Activated B cell treated with CpG ODN at 0.5 μM for 24 hours (primary cell): ENCODE results near the gene LRWD1. TPM values are rescaled to one million over a fixed set of nuclear protein-coding genes. Genes with fewer than 3 reads are reported as not detected.
"Not testable (repeated sequence)": the region's sequence is repeated elsewhere in the genome, so short reads cannot be mapped to it uniquely, and the experiment has no call there.

ENCODE experiments used
- ATAC-seq: fragments of 200-7000 bp; cut with Tn5 transposase; one replicate; pipeline ENCODE4 v1.10.0; 2021; ENCODE audit warnings: low read depth, mild to moderate bottlenecking, moderate library complexity
- CTCF ChIA-PET: fragments of 350-600 bp; sonication (Branson Sonifier 250); formaldehyde crosslinking; loops from one replicate; lab custom pipeline; 2021; ENCODE audit warnings: antibody characterized with exemption; lab: Charles Lee
- POLR2A ChIA-PET: fragments of 350-600 bp; sonication (Branson Sonifier 250); formaldehyde crosslinking; loops from one replicate; lab custom pipeline; 2021; ENCODE audit warnings: antibody characterized with exemption; lab: Charles Lee
- DNase-seq: peaks from one replicate; pipeline ENCODE4 v3.0.0; 2022
- H3K27ac Mint-ChIP-seq: one replicate; pipeline ENCODE4 v1.8.0; 2020; ENCODE audit warnings: mixed read lengths
- H3K27me3 Mint-ChIP-seq: one replicate; pipeline ENCODE4 v1.8.0; 2021; ENCODE audit warnings: mixed read lengths
- H3K36me3 Mint-ChIP-seq: one replicate; pipeline ENCODE4 v1.8.0; 2021; ENCODE audit warnings: low read depth, mixed read lengths
- H3K4me1 Mint-ChIP-seq: one replicate; pipeline ENCODE4 v1.8.0; 2021; ENCODE audit warnings: mixed read lengths
- H3K4me3 Mint-ChIP-seq: one replicate; pipeline ENCODE4 v1.8.0; 2020; ENCODE audit warnings: mild to moderate bottlenecking, mixed read lengths
- H3K9me3 Mint-ChIP-seq: one replicate; pipeline ENCODE4 v1.8.0; 2020; ENCODE audit warnings: mixed read lengths
- CTCF ChIP-seq: fragments of 200-600 bp; IDR thresholded peaks from one replicate; pipeline ENCODE4 v1.8.0; 2022; ENCODE audit warnings: antibody characterized with exemption, mild to moderate bottlenecking
- intact Hi-C: fragments of 100-400 bp; cut with micrococcal nuclease; formaldehyde crosslinking; loops from one replicate; pipeline ENCODE4 v1.15.1; 2024
- total RNA-seq: library from RNA; stranded (reverse); gene quantifications from 2 replicates; pipeline ENCODE4 v1.2.3, GENCODE V29; 2022

The LRWD1 gene
- total RNA-seq, 1 donor from 2014 or later: 28.8 TPM

GRCh38 chr7:102451371-102452054 lies 13.3 kb upstream of the LRWD1 start:
- H3K27ac Mint-ChIP-seq: no peak overlapping the region
- no peaks in the 10 kb centered on the region for H3K9me3 Mint-ChIP-seq
- DNase-seq: no peak
- H3K4me1 Mint-ChIP-seq: peaks cover 16% of the 10 kb centered on the region
- H3K4me3 Mint-ChIP-seq: no peak overlapping the region
- no peak for TF ChIP-seq CTCF
- ChIA-PET CTCF (interaction anchor here (0.7 to 9.9 kb wide), 2 partner anchors 37 to 43 kb away, joined by 6 to 219 read pairs; no protein-coding TSS in a partner anchor), POLR2A (interaction anchor here (1.1 to 16.7 kb wide), 4 partner anchors 10 to 32 kb away, joined by 4 to 886 read pairs (median 8); partner anchors contain the start of genes ALKBH4, LRWD1 and ORAI2)
- intact Hi-C loops: no loop called here
- ATAC-seq: no peak
- no peaks in the 10 kb centered on the region for H3K27me3 Mint-ChIP-seq
- peaks cover 27% of the 10 kb centered on the region for H3K36me3 Mint-ChIP-seq

GRCh38 chr7:102452451-102452850 lies 12.3 kb upstream of the LRWD1 start:
- intact Hi-C loops: no loop called here
- TF ChIP-seq CTCF: no peak
- Mint-ChIP-seq H3K9me3 (no peaks in the 10 kb centered on the region), H3K4me1 (peaks cover 9% of the 10 kb centered on the region), H3K4me3 (no peak overlapping the region), H3K27me3 (no peaks in the 10 kb centered on the region), H3K27ac (no peak overlapping the region), H3K36me3 (peaks cover 24% of the 10 kb centered on the region)
- CTCF ChIA-PET: interaction anchor here (1.0 to 9.9 kb wide), 2 partner anchors 44 to 56 kb away, joined by 3 to 219 read pairs; no protein-coding TSS in a partner anchor
- DNase-seq (no peak), ATAC-seq (no peak)
- POLR2A ChIA-PET: interaction anchor here (1.1 to 16.7 kb wide), 4 partner anchors 11 to 33 kb away, joined by 4 to 886 read pairs (median 8); partner anchors contain the start of genes ALKBH4, LRWD1 and ORAI2

GRCh38 chr7:102453319-102453718 lies 11.5 kb upstream of the LRWD1 start:
- Mint-ChIP-seq H3K27me3 (no peaks in the 10 kb centered on the region), H3K9me3 (no peaks in the 10 kb centered on the region), H3K4me1 (peaks cover 9% of the 10 kb centered on the region), H3K36me3 (peaks cover 24% of the 10 kb centered on the region), H3K27ac (no peak overlapping the region), H3K4me3 (no peak overlapping the region)
- intact Hi-C loops: no loop called here
- no peak for TF ChIP-seq CTCF
- ATAC-seq (no peak), DNase-seq (no peak)
- ChIA-PET POLR2A (interaction anchor here (1.6 to 16.7 kb wide), 2 partner anchors 12 to 34 kb away, joined by 4 to 886 read pairs; partner anchors contain the start of genes ALKBH4, LRWD1 and ORAI2), CTCF (interaction anchor here (9.9 kb wide), 1 partner anchor 45 kb away, joined by 219 read pairs; no protein-coding TSS in a partner anchor)

- no peak for ATAC-seq
- ChIA-PET POLR2A (interaction anchor here (1.1 to 1.4 kb wide), 4 partner anchors 10 to 46 kb away, joined by 3 to 4 read pairs (median 3); partner anchors contain the start of genes ALKBH4 and LRWD1), CTCF (no interaction called here)
- no peak for DNase-seq
- peaks cover 5% of the 10 kb centered on the region for H3K4me1 Mint-ChIP-seq
- H3K27me3 Mint-ChIP-seq: no peaks in the 10 kb centered on the region
- no peak overlapping the region for H3K4me3 Mint-ChIP-seq
- H3K9me3 Mint-ChIP-seq: no peaks in the 10 kb centered on the region
- no peak overlapping the region for H3K27ac Mint-ChIP-seq
- no peak for TF ChIP-seq CTCF
- peaks cover 25% of the 10 kb centered on the region for H3K36me3 Mint-ChIP-seq
- intact Hi-C loops: no loop called here
Observed at GRCh38 chr7:102454468-102454867, 10.3 kb upstream of the LRWD1 start.

GRCh38 chr7:102454932-102455331 lies 9.9 kb upstream of the LRWD1 start:
- H3K4me1 Mint-ChIP-seq, ATAC-seq, intact Hi-C loops, H3K27me3 Mint-ChIP-seq, DNase-seq, CTCF ChIA-PET, H3K9me3 Mint-ChIP-seq, H3K27ac Mint-ChIP-seq, H3K4me3 Mint-ChIP-seq: not testable (repeated sequence)
- H3K36me3 Mint-ChIP-seq: peaks cover 25% of the 10 kb centered on the region
- POLR2A ChIA-PET: interaction anchor here (1.1 to 1.4 kb wide), 4 partner anchors 9 to 50 kb away, joined by 3 to 4 read pairs (median 3); partner anchors contain the start of genes ALKBH4 and LRWD1
